Activated T-cell treated with anti-CD3 and anti-CD28 coated beads for 48 hours (primary cell): ENCODE results near the gene WDR93.
A peak's percentile ranks its signal among the peaks of the same experiment; 100 is the strongest.
"Not testable (repeated sequence)": the region's sequence is repeated elsewhere in the genome, so short reads cannot be mapped to it uniquely, and the experiment has no call there.

ENCODE experiments used
- DNase-seq: peaks from one replicate; pipeline ENCODE4 v3.0.0-alpha.2; 2020; ENCODE audit warnings: low read depth

Gene WDR93

DNA sequence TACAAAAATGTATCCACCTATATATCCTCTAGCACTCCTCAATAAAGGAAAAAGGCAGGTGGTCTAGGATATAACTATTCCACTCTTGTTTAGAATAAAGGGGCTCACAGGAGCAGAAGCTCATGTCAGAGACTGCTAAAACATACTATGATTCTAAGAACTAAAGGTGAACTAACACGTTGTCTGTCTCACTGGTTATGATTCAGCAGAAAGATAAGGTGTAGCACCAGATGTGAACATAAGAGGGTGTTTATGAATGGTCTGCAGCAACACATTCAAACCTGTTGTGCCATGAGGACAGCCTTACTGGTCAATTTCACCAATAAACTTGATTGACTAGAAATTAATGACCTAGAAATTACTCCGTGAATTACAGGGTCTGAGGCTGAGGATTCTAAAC is 4.6 kb upstream of the WDR93 start:
- DNase-seq = no peak

DNA sequence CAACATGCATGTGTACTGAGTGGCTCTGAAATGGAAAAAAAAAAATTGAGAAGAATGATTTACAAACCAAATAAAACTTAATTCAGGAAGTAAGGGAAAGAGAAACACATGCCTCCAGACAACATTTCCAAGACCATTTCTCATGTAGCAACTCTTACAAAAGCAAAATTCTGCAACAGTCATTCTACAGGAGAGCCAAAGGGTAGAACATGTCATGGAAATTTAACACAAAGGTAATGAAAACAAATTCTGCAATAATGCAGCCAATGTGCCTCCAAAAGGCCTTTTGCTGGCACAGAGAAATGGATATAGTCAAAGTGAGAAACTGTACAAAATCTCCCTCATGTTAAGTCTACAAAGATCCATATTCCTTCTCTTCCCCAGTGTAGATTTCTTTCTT is 4.1 kb upstream of the WDR93 start:
- no peak for DNase-seq

DNA sequence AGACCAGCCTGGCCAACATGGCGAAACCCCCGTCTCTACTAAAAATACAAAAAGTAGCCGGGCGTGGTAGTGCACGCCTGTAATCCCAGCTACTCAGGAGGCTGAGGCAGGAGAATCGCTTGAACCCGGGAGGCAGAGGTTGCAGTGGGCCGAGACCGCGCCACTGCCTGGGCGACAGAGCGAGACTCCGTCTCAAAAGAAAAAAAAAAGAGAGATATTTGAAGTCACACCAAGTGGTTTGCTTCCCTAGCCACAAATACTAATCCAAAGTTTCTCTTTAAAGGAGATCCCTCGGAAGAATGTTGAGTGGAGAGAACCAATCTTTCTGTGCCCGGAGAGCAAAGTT is 708 bp upstream of the WDR93 start:
- not testable (repeated sequence) for DNase-seq

DNA sequence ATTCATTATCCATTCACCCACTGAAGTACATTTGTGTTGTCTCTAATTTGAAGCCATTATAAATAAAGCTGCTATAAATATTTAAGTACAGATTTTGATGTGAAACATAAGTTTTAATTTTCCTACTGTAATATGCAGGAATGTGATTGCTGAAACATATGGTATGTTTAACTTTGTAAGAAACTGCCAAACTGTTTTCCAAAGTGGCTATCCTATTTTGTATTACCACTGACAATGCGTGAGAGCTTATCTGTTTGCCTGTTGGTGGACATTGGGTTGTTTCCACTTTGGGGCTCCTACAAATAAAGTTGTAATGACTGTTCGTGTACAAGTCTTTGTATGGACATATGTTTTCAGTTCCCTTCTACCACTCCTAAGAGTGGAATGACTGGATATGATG is 2.5 kb downstream of the WDR93 start:
- no peak for DNase-seq

DNA sequence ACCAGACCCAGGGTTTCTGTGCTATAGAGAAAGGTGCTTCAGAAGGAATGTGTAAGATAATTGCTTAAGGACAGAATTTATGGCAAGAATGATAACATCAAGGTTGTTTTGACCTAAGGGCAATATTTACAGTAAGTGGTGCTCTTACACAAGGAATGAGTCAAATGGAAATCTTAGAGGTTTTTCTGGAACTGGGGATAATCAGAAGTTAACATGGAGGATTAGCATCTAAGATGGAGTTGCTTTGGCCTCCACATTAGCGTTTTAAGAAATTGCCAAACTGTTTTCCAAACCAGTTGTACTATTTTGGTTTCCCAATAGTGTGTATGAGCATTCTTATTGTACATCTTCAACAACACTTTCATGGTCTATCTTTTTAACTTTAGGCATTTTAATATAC is 3.1 kb downstream of the WDR93 start:
- no peak for DNase-seq

- DNase-seq = no peak
Measured at GRCh38 chr15:89695198-89695597, 4.6 kb downstream of the WDR93 start.

DNA sequence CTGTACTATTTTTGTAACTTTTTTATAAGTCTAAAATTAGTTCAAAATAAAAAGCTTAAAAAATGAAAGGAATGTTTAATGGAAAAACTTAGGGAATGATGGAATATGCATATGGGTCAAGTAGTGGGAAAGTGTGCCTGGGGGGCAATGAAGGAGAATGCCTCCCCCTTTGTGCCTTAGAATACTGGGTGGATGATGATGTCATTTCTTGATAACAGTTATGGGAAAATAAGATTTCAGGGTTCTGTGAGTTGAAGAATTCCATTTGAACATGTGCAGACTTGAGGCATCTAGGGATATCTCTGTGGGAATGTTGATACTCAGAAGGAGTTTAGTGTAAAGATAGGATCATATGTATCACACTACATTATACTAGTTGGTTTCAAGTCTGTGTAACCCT is 13.8 kb downstream of the WDR93 start:
- no peak for DNase-seq

DNA sequence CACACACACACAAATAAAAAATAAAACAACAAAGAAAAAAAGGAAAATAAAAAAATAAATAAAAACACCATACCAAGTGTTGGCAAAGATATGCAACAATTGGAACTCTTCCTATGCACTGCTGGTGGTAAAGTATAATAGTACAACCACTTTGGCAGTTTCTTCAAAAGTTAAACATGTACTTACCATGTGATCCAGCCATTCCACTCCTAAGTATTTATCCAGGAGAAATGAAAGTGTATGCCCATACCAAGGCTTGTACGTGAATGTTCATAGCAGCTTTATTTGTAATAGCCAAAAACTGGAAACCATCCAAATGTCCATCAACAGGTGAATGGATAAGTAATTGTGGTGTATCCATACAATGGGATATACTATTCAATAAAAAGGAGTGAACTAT is 17.0 kb downstream of the WDR93 start:
- no peak for DNase-seq

DNA sequence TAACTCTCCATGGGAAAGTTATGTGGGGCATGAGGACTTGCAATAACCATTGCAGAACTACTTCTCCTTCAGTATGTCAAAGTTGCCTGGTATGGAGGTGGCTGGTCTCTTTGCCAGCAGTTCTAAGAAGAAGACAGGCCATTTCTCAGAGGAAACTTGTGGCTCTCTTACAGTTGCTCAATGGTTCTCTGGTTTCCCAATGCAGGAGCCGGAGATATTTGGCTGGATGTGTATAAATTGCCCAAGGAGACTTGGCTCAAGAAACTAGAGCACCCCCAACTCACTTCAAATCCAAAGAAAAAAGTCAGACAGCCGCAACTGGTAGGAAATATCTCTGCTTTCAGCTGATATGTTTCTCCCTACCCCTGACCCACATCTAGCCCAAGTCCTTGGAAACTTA is 24.2 kb downstream of the WDR93 start:
- no peak for DNase-seq

GRCh38 chr15:89723031-89723430 is 32.4 kb downstream of the WDR93 start:
- DNase-seq = no peak

DNA sequence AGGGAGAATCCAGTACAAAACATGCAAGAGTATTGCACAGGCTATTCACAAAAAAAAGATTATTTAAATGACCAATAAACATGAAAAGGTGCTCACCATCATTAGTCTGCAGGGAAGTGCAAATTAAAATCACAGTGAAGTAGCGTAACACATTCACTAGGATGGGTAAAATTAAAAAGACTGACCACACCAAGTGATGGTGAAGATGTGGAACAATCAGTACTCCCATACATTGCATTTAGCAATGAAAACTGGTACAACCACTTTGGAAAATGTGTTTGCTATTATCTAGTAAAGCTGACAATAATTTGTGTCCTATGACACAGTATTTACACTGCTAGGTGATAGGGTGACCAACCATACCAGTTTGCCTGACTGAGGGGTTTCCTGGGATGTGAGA is 34.0 kb downstream of the WDR93 start:
- no peak for DNase-seq

GRCh38 chr15:89725064-89725463 is 34.5 kb downstream of the WDR93 start:
- DNase-seq = no peak

DNA sequence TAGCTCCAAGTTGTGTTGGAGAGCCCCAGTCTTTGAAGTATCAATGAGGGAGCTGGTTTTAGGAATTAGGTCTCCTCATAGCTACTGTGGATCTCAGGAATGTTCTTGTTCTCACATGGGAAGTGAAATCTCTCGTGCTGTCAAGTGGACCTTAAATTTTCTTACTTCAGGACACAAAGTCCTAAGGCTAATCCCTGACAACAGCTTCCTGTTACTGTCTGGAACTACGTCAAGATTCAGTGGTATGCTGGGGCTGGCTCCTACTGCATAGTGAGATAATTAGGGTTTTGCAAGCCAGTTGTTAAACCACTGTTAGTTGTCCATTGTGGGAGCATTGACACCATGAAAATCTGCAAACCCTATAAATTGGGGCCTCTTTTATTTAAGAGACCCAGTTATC is 37.6 kb downstream of the WDR93 start:
- no peak for DNase-seq

DNA sequence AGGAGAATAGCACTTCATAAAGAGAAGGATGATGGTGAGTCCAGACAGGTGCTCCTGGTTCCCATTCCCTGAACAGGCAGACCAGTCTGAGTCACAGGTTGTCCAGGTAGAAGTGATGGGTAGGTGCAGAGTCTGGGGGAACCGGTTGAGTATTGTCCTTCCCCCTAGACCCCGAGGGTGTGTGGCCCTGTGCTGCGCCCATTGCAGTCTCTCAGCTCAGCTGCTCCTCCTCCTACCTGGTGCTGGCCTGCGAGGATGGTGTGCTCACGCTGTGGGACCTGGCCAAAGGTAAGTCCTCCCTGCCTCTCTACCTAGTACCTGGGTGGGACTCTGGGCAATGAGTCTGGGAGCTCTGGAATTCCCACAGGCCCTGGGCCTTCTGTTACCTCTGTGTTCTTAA is 40.7 kb downstream of the WDR93 start:
- no peak for DNase-seq

- DNase-seq = no peak
Measured at GRCh38 chr15:89732451-89733172, 42.0 kb downstream of the WDR93 start.

DNA sequence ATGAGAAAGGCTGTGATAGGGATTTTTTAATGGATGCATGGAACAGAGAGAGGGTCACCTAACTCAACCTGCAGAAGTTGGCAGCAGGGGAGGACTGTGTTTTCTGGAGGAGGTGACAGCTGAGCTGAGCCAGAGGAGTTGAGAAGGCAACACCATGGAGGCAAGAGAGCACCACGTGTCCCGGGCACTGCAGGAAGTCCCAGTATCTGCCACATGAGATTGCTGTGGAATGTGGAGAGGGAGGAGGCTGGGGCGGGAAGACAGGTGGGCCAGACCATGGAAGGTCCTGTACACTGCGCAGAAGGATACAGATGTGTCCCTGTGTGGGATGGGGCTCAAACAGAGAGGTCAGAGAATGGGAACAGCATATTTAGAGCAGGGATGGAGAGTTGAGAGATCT is 45.2 kb downstream of the WDR93 start:
- no peak for DNase-seq

- peak; percentile 18 for DNase-seq
Measured at GRCh38 chr15:89740137-89740536, 49.5 kb downstream of the WDR93 start.

GRCh38 chr15:89743011-89743410 is 52.4 kb downstream of the WDR93 start:
- DNase-seq = no peak

DNA sequence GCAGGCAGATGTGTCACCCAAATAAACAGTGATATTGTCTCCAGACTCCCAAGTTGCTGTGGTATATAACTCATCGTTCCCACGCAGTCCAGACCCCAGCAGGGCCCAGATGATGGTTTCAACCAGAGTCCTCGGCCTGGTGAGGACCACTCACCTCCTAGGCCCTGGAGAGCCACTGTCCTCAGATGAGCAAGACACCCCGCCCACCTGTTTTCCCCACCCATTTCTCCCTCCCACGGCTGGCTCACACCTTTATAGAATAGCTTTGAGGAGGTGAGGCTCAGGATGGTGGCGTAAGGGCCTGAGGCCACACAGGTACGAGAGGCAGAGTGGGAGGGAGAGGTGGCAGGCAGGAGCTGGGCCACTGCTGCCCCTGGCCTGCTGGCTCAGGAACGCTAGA is 53.0 kb downstream of the WDR93 start:
- DNase-seq = no peak

DNA sequence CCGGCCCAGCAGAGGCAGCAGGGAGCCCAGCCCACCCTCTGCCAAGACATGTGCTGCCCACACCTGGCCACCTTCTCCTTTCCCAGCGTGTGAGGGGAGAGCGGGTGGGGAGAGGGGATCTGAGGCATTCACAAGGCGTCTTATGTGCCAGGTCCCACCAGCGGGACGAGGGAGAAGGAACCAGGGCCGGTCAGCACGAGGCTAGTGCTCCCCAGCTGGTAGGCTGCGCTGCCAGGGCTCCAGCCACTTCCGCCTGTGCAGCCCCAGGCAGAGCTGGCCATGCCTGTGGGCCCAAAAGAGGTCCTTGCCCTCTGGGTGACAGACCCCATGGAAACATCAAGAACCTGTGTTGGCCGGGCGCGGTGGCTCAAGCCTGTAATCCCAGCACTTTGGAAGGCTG is 54.5 kb downstream of the WDR93 start:
- DNase-seq = no peak

- DNase-seq = no peak
Measured at GRCh38 chr15:89745768-89746167, 55.2 kb downstream of the WDR93 start.

GRCh38 chr15:89746386-89746780 is 55.8 kb downstream of the WDR93 start:
- DNase-seq = no peak

GRCh38 chr15:89747708-89748682 is 57.4 kb downstream of the WDR93 start:
- no peak for DNase-seq

DNA sequence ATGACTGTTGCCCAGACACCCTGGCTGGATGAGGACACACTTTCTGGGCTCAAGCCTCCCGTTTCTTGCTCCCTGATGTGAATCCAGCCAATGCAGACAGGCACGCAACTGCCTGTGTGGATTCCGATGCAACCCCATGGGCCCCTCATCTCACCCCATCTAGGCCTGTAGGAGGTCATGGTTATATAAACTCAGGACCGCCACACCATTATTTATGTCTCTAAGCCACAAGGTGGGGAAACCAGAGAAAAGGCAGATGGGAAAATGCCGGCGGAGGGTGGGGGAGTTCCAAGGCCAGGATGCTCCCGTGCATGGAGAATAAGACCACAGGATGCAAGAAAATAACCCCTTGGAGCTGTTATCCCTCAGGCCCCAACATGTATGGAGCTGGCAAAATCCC is 58.4 kb downstream of the WDR93 start:
- DNase-seq = no peak
